DND-41 (cell line): ENCODE results near the gene TSPAN9.

Experiments
- CTCF ChIP-seq: IDR thresholded peaks from 2 replicates; pipeline ENCODE4 v1.5.1; 2012; ENCODE audit warnings: borderline replicate concordance, low read length, moderate library complexity, mild to moderate bottlenecking; ENCODE audit not compliant: poor library complexity, severe bottlenecking; ENCODE audit errors: extremely low read depth
- EZH2 ChIP-seq: IDR thresholded peaks from 3 replicates; pipeline ENCODE4 v1.6.1; 2012; ENCODE audit warnings: borderline replicate concordance, low read depth, mild to moderate bottlenecking, moderate library complexity, low read length, inconsistent platforms; ENCODE audit not compliant: severe bottlenecking

- TF ChIP-seq CTCF: no peak
- no peak for TF ChIP-seq EZH2
Measured at GRCh38 chr12:3236345-3237187, 159.4 kb downstream of the TSPAN9 start.
